GM12878 (cell line): ENCODE measurements around the gene PDZRN4. TPM values are rescaled to one million over a fixed set of nuclear protein-coding genes. Genes with fewer than 3 reads are reported as not detected.

Experiments used
- ATAC-seq: fragments of 200-7000 bp; cut with Tn5 transposase; 3 replicates; pipeline ENCODE4 v1.9.1; 2020; ENCODE audit warnings: mild to moderate bottlenecking, moderate library complexity
- BruUV-seq: library from RNA; stranded (reverse); fragments of 400-500 nt; replicated peaks from 2 replicates; lab custom pipeline; 2021; lab: Mats Ljungman, UMichigan
- CTCF ChIA-PET: fragments of 300-600 bp; sonication (Branson Sonifier 250); formaldehyde crosslinking; extraction: SDS; loops from one replicate; lab custom pipeline; 2021; ENCODE audit warnings: inconsistent platforms; lab: Yijun Ruan, JAX
- POLR2A ChIA-PET: fragments of 350-600 bp; formaldehyde crosslinking; extraction: SDS; loops from one replicate; lab custom pipeline; 2021; ENCODE audit warnings: inconsistent platforms; lab: Charles Lee
- RAD21 ChIA-PET: fragments of 300-600 bp; sonication (Branson Sonifier 250); formaldehyde crosslinking; loops from one replicate; lab custom pipeline; 2023; ENCODE audit warnings: antibody characterized with exemption; ENCODE audit not compliant: unreplicated experiment; lab: Charles Lee
- SMC1A ChIA-PET: fragments of 300-600 bp; sonication (Branson Sonifier 250); formaldehyde crosslinking; loops from one replicate; lab custom pipeline; 2023; ENCODE audit not compliant: unreplicated experiment, uncharacterized antibody; lab: Charles Lee
- DNase-seq: peaks from one replicate; pipeline ENCODE4 v3.0.0-alpha.2; 2011; ENCODE audit warnings: low read depth, low spot score
- FAIRE-seq: peaks from 3 replicates; lab custom pipeline; 2011; peaks lifted over from hg19 to GRCh38; lab: Jason Lieb, UNC
- H2AFZ ChIP-seq: 2 replicates; pipeline ENCODE4 v1.6.0; 2011; ENCODE audit warnings: low read depth, low read length, control low read depth; ENCODE audit not compliant: control insufficient read depth
- H3K27ac ChIP-seq: 2 replicates; pipeline ENCODE4 v1.5.1; 2011; ENCODE audit warnings: control low read depth; ENCODE audit not compliant: control insufficient read depth, insufficient read depth
- H3K27me3 ChIP-seq, 2 experiments: replicated peaks in 1 of 2; 2 replicates each; pipeline versions ENCODE4 v1.6.0 to v1.6.1; 2011; ENCODE audit warnings: low read length in 1 of 2; ENCODE audit not compliant: control insufficient read depth in 2 of 2, insufficient read depth in 2 of 2
- H3K36me3 ChIP-seq, 2 experiments: 2 replicates each; pipeline ENCODE4 v1.5.1; 2011; ENCODE audit warnings: low read length in 1 of 2; ENCODE audit not compliant: control insufficient read depth in 2 of 2, insufficient read depth in 2 of 2
- H3K4me1 ChIP-seq: 2 replicates; pipeline ENCODE4 v1.6.1; 2011; ENCODE audit warnings: mild to moderate bottlenecking, low read length, moderate library complexity, mixed read lengths; ENCODE audit not compliant: control insufficient read depth, insufficient read depth
- H3K4me2 ChIP-seq: 2 replicates; pipeline ENCODE4 v1.6.0; 2011; ENCODE audit warnings: control low read depth; ENCODE audit not compliant: control insufficient read depth, insufficient read depth
- H3K4me3 ChIP-seq: fragments of 200-600 bp; sonication (generic); 2 replicates; pipeline ENCODE4 v1.5.1; 2016
- H3K79me2 ChIP-seq: 2 replicates; pipeline ENCODE4 v1.6.0; 2011; ENCODE audit warnings: low read length; ENCODE audit not compliant: control insufficient read depth, insufficient read depth
- H3K9ac ChIP-seq: 2 replicates; pipeline ENCODE4 v1.8.0; 2011; ENCODE audit warnings: low read length, control low read depth, mixed read lengths; ENCODE audit not compliant: control insufficient read depth, insufficient read depth
- H3K9me3 ChIP-seq: replicated peaks from 3 replicates; pipeline ENCODE4 v1.5.1; 2011; ENCODE audit warnings: mild to moderate bottlenecking, low read length; ENCODE audit not compliant: control insufficient read depth, insufficient read depth
- H4K20me1 ChIP-seq: 2 replicates; pipeline ENCODE4 v1.6.0; 2011; ENCODE audit not compliant: control insufficient read depth, insufficient read depth
- CHD1 ChIP-seq: IDR thresholded peaks from 2 replicates; pipeline ENCODE4 v1.6.1; 2012; ENCODE audit warnings: low read depth, low read length, improper control_type of control experiment
- DPF2 ChIP-seq: fragments of 450-650 bp; IDR thresholded peaks from 2 replicates; pipeline ENCODE4 v1.6.1; 2017; ENCODE audit warnings: mild to moderate bottlenecking
- FOXK2 ChIP-seq: fragments of 450-650 bp; IDR thresholded peaks from 2 replicates; pipeline ENCODE4 v1.6.1; 2017; ENCODE audit warnings: mild to moderate bottlenecking, moderate library complexity
- HDGF ChIP-seq: fragments of 450-650 bp; IDR thresholded peaks from 2 replicates; pipeline ENCODE4 v1.6.1; 2016; ENCODE audit warnings: antibody characterized with exemption
- JUND ChIP-seq: IDR thresholded peaks from 2 replicates; pipeline ENCODE4 v1.6.1; 2012; ENCODE audit warnings: low read depth, mild to moderate bottlenecking, low read length, improper control_type of control experiment, moderate library complexity
- SMARCA5 ChIP-seq: fragments of 450-650 bp; IDR thresholded peaks from 2 replicates; pipeline ENCODE4 v1.6.1; 2017; ENCODE audit warnings: mild to moderate bottlenecking
- SP1 ChIP-seq: IDR thresholded peaks from one replicate; pipeline ENCODE4 v1.6.1; 2011; ENCODE audit warnings: low read depth, low read length
- SPI1 ChIP-seq: IDR thresholded peaks from 2 replicates; pipeline ENCODE4 v1.6.1; 2011; ENCODE audit warnings: low read depth, mild to moderate bottlenecking, low read length, moderate library complexity, borderline replicate concordance; ENCODE audit not compliant: insufficient read depth
- STAT3 ChIP-seq: IDR thresholded peaks from 2 replicates; pipeline ENCODE4 v1.6.1; 2011; ENCODE audit warnings: low read depth, low read length, improper control_type of control experiment
- TAF1 ChIP-seq: IDR thresholded peaks from 2 replicates; pipeline ENCODE4 v1.6.1; 2011; ENCODE audit warnings: mild to moderate bottlenecking, low read depth, low read length, borderline replicate concordance
- ZNF217 ChIP-seq: fragments of 450-650 bp; IDR thresholded peaks from 2 replicates; pipeline ENCODE4 v1.6.1; 2017; ENCODE audit warnings: antibody characterized with exemption, mild to moderate bottlenecking
- ZNF274 ChIP-seq: IDR thresholded peaks from one replicate; pipeline ENCODE4 v1.8.0; 2011; ENCODE audit not compliant: insufficient read length, insufficient read depth
- ZSCAN29 ChIP-seq: fragments of 450-650 bp; IDR thresholded peaks from 2 replicates; pipeline ENCODE4 v1.6.1; 2017; ENCODE audit warnings: mild to moderate bottlenecking, moderate library complexity
- WGBS: methylation state at CpG from one replicate; pipeline ENCODE4 v1.1.6; 2016; ENCODE audit warnings: low lambda C conversion rate; ENCODE audit not compliant: insufficient replicate concordance, insufficient coverage; ENCODE audit errors: missing lambda C conversion rate; 5-methylcytosine and 5-hydroxymethylcytosine counted together
- in situ Hi-C: fragments of 300-500 bp; cut with MboI; formaldehyde crosslinking; loops from 9 replicates; pipeline ENCODE4 v1.14.3; 2018; ENCODE audit warnings: mixed read lengths
- intact Hi-C: fragments of 100-400 bp; cut with micrococcal nuclease; formaldehyde crosslinking; loops from one replicate; pipeline ENCODE4 v1.14.2; 2022; ENCODE audit not compliant: unreplicated experiment
- polyA plus RNA-seq, 11 experiments: library from polyadenylated mRNA; depleted of rRNA in 4 of 11; unstranded in 6 of 11; stranded (reverse) in 5 of 11; fragments of >200 nt; fragmentation: Nextera tagmentation in 4 of 11; fragmentation: Illumina TruSeq in 1 of 11; extraction: Ambion mirVana in 4 of 11; extraction: Trizol in 1 of 11; gene quantifications; 1 replicate in 1 of 11; 2 replicates in 10 of 11; pipeline versions ENCODE4 v1.2.1 to v1.2.3, GENCODE V29; 2011 to 2016; ENCODE audit warnings: inconsistent platforms in 2 of 11, missing spikeins in 2 of 11, low read depth in 1 of 11
- total RNA-seq, 4 experiments: library from RNA; depleted of rRNA in 3 of 4; stranded (reverse); fragments of >200 nt in 3 of 4; fragmentation: Illumina TruSeq in 1 of 4; extraction: Trizol in 1 of 4; gene quantifications; 2 replicates each; pipeline versions ENCODE4 v1.2.1 to v1.2.3, GENCODE V29; 2013 to 2021
- TF ChIP-seq, protein P1 (sequence below): fragments of 450-650 bp; IDR thresholded peaks from 2 replicates; pipeline ENCODE4 v1.6.1; 2014; ENCODE audit warnings: mild to moderate bottlenecking
- TF ChIP-seq, protein P2 (sequence below): fragments of 450-650 bp; IDR thresholded peaks from 2 replicates; pipeline ENCODE4 v1.6.1; 2017; ENCODE audit warnings: mild to moderate bottlenecking, low read depth, inconsistent platforms; ENCODE audit not compliant: poor library complexity, severe bottlenecking

PDZRN4 gene
- total and polyA plus RNA-seq, 10 of the 15 experiments (the other 5 are each of a cell fraction or from before 2014, with no cell fraction given): 0.03 TPM; not detected in 9

DNA sequence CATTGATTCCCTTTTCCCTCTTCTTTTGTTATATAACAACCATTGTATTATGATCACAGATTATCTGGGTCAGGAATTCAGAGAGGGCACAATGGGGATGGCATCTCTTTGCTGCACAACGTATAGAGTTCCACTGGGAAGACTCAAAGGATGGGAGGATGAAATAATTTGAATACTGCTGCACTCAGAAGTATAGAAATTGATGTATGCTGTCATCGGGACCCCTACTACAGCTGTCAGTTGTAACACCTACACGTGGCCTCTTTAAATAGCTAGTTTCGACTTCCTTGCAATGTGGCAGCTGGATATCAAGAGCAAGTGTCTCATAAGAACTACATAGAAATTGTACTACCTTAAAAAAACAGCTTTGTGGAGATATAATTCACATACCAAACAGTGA lies 408.1 kb downstream of the PDZRN4 start:
- RAD21 ChIA-PET: no interaction called here
- no peak for DNase-seq
- no peaks in the 10 kb centered on the region for H3K36me3 ChIP-seq
- no peaks in the 10 kb centered on the region for H3K9me3 ChIP-seq
- no peaks in the 10 kb centered on the region for H4K20me1 ChIP-seq
- intact Hi-C loops: no loop called here
- ATAC-seq: no peak
- H3K27me3 ChIP-seq: no peaks in the 10 kb centered on the region
- CTCF ChIA-PET: no interaction called here
- SMC1A ChIA-PET: interaction anchor here (0.9 kb wide), 1 partner anchor 12 kb away, joined by 4 read pairs; no protein-coding TSS in a partner anchor
- in situ Hi-C loops: no loop called here
- H3K4me3 ChIP-seq: no peak overlapping the region
- H3K4me1 ChIP-seq: no peaks in the 10 kb centered on the region
- FAIRE-seq: no peak
- no peaks in the 10 kb centered on the region for H3K79me2 ChIP-seq
- POLR2A ChIA-PET: no interaction called here
- no peak overlapping the region for H3K27ac ChIP-seq
- H2AFZ ChIP-seq: no peak overlapping the region
- no peak for TF ChIP-seq CHD1
- TF ChIP-seq HDGF: no peak
- no peak overlapping the region for H3K4me2 ChIP-seq
- 21% methylated on average over 4 of the region's 4 CpGs for WGBS
- BruUV-seq: no TSS peak
- no peak overlapping the region for H3K9ac ChIP-seq

DNA sequence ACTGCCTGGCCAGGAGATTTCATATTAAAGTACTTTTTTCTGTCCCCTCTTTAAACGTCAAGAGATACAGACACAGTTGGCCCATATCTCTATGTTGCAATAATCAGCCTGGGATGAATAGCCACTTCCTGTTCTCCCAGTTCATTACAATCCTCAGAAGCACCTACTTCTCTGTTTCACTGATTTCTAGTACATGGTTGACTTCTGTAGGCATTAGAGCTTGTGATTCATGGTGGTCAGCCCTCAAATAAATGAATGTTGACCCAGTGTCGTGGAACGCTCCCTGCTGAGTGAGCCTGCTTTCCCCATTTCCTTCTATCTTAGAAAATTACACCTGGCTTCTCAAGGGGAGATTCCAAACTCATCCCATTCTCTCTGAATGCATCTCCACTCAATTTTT lies 416.7 kb downstream of the PDZRN4 start:
- H3K27ac ChIP-seq: no peak overlapping the region
- intact Hi-C loops: no loop called here
- POLR2A ChIA-PET: interaction anchor here (0.6 kb wide), 1 partner anchor 1636 kb away, joined by 3 read pairs; no protein-coding TSS in a partner anchor
- SMC1A ChIA-PET: no interaction called here
- RAD21 ChIA-PET: no interaction called here
- H3K4me2 ChIP-seq: no peak overlapping the region
- no peak overlapping the region for H3K4me3 ChIP-seq
- BruUV-seq: no TSS peak
- CTCF ChIA-PET: interaction anchor here (1.0 kb wide), 1 partner anchor 303 kb away, joined by 3 read pairs; no protein-coding TSS in a partner anchor
- in situ Hi-C loops: no loop called here
- no peaks in the 10 kb centered on the region for H3K36me3 ChIP-seq
- no peaks in the 10 kb centered on the region for H3K79me2 ChIP-seq
- TF ChIP-seq STAT3 (no peak), SPI1 (no peak), FOXK2 (no peak), SP1 (no peak), DPF2 (no peak), SMARCA5 (no peak), ZNF217 (no peak), JUND (no peak), ZSCAN29 (no peak), TAF1 (no peak), ZNF274 (no peak)
- TF ChIP-seq, protein P1, sequence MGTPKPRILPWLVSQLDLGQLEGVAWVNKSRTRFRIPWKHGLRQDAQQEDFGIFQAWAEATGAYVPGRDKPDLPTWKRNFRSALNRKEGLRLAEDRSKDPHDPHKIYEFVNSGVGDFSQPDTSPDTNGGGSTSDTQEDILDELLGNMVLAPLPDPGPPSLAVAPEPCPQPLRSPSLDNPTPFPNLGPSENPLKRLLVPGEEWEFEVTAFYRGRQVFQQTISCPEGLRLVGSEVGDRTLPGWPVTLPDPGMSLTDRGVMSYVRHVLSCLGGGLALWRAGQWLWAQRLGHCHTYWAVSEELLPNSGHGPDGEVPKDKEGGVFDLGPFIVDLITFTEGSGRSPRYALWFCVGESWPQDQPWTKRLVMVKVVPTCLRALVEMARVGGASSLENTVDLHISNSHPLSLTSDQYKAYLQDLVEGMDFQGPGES: no peak
- TF ChIP-seq, protein P2, sequence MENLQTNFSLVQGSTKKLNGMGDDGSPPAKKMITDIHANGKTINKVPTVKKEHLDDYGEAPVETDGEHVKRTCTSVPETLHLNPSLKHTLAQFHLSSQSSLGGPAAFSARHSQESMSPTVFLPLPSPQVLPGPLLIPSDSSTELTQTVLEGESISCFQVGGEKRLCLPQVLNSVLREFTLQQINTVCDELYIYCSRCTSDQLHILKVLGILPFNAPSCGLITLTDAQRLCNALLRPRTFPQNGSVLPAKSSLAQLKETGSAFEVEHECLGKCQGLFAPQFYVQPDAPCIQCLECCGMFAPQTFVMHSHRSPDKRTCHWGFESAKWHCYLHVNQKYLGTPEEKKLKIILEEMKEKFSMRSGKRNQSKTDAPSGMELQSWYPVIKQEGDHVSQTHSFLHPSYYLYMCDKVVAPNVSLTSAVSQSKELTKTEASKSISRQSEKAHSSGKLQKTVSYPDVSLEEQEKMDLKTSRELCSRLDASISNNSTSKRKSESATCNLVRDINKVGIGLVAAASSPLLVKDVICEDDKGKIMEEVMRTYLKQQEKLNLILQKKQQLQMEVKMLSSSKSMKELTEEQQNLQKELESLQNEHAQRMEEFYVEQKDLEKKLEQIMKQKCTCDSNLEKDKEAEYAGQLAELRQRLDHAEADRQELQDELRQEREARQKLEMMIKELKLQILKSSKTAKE: no peak
- H3K9ac ChIP-seq: no peak overlapping the region
- no peak for FAIRE-seq
- H4K20me1 ChIP-seq: no peaks in the 10 kb centered on the region
- H2AFZ ChIP-seq: no peak overlapping the region
- no peak for DNase-seq
- no peaks in the 10 kb centered on the region for H3K27me3 ChIP-seq
- no peaks in the 10 kb centered on the region for H3K4me1 ChIP-seq
- H3K9me3 ChIP-seq: no peaks in the 10 kb centered on the region
- WGBS: 64% methylated on average over 3 of the region's 3 CpGs
- no peak for ATAC-seq
